Activated CD8-positive, alpha-beta memory T cell treated with anti-CD3 and anti-CD28 coated beads for 4 hours (primary cell): Measurements from ENCODE around the gene AHNAK2.
A peak's percentile ranks its signal among the peaks of the same experiment; 100 is the strongest.

Source experiments
- DNase-seq, 2 donors: peaks; one replicate each; pipeline ENCODE4 v3.0.0-alpha.2; 2020; ENCODE audit warnings: low read depth in 2 of 2

Gene AHNAK2

DNA sequence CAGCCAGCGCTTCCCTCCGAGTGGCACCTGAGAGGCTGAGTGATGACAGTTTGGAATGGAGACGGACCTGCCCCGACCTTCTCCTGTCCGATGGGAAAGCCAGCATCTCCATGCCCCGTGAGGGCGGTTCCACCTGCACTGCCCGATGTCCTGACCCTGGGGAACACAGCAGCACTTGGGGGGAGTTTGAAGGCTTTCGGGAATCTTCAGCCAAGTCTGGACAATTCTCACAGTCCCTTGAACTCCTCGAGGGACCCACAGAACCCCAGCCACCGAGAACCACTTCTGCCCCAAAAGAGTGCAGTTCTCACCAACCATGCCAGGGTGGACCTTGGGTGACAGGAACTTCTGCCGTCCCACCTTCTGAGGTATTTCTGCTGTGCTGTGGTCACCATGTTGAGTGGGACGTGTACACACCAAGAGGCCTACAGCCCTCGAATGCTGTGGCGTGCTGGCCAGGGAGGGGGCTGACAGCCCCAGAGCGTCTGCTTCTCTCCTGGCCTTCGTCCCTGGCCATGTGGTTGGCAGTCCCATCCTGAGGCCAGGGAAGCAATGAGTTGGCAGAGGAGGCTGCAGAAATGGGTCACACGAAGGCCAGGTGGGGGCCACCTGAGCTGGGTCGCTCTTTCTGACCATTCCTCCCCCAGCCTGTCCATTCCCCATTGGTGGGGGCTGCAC lies 8.5 kb upstream of the AHNAK2 start:
- DNase-seq: no peak

GRCh38 chr14:104985675-104986486 lies 7.7 kb upstream of the AHNAK2 start, which contains the start of gene CLBA1:
Gene CLBA1 (plus strand): TSS chr14:104985788. CDS start chr14:104986432, 644 bp downstream.
- peak; percentile 68 to 74 for DNase-seq

DNA sequence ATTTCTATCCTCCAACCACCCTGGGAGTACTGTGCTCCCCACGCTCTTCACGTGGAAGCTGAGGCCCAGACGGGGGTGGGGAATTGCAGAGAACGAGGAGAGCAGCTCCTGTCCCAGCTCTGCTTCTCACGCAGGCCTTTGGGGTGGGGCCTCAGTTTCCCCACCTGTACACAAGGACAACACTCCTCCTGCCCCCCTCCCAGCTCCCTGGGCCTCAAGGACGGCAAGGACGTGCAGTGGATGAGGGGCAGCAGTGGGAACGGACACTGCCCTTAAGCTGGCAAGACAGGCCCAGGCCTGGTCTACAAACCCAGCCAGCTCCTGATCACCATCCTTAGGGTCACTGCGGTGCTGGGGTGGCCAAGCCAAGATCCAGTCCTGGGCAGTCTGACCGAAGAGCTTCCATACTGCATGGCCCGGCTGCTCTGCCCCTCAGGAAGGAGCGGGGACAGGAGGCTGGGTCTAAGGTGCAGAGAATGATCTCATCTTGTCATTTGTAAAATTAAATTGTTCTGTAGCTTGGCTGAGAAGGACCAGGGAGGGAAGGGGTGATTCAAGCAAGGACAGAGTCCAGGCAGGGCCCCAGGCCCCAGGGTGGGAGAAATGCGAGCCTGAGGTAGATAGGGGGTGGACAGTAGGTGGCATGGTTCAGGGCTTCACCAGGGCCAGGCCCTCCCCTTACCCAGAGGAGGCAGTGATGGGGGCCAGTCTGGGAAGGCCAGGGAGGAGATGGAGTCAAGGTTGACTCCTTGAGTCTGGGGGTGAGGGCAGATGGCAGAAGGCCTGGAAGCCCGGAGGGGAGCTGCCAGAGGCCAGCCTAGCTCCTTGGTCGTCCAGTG lies 6.1 kb upstream of the AHNAK2 start:
- no peak for DNase-seq

- DNase-seq: no peak
These were observed 5.1 kb upstream of the AHNAK2 start for GRCh38 chr14:104983231-104983721.

DNA sequence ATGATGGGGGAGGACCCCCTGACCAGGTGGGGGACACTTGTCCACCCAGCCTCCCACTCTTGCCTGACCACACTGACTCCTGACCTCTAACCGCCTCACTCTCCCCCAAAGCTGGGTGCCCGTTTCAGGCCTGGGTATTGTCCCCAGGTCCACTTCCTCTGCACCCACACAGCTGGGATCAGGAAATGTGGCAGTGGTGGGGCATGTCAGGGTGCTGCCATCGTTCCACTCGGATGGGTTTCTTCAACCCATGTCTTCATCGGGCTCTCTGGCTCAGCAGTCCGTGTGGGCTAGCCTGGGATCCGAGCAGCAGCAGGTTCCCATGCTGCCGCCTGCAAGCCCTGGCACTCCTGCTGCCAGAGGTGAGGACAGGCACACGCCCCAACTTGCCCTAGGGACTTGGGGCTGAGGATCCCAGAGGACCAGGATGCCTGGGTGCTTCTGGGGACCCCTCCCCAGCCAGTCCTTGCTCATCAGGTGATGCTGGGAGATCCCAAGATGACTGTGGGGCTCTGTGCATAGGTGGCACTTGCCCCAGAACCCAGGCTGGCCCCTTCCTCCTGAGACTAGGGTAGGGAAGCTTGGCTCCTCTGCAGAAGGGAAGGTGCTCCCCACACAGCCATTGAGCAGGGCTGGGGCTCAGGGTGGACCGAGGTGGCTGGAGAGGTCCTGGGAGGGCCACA lies 4.5 kb upstream of the AHNAK2 start:
- DNase-seq: no peak

DNA sequence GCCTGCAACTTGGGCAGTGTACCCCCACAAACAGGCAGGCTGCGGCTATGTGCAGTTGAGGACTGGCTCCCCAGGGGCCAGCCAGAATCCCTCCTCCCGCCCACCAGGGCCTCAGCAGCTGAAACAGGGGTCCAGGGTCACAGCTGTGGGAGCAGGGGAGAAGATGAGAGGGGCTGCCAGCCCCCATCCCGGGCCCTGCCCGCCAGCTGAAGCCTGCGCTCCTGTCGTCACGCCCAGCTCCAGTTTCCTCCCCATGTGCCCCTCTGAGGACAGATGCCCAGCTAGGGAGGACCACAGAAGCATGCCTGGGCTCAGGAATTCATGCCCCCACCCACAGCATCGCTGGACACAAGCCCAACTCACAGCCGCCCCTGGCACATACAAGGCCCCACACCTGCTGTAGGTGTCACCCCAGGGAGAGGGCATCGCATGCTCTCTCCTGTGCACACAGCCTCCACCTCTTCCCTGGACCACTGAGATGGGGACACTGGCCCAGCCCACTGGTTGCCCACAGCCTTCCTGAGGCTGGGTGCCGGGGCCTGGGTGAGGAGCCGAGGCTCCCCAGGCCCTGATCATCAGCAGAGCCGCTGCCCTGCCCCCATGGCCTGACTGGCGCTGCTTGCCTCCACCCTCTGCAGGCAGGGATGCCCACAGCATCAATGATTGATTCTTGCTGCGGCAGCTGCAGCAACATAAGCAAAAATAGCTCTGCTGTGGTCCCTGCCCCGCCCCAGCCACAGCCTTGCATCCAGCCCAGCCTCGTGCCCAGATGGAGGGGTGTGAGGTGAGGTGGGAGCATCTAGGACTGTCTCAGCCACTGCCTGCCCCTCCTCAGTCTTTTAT lies 3.7 kb upstream of the AHNAK2 start:
- DNase-seq: no peak

GRCh38 chr14:104980611-104981531 lies 2.7 kb upstream of the AHNAK2 start:
- no peak for DNase-seq

DNA sequence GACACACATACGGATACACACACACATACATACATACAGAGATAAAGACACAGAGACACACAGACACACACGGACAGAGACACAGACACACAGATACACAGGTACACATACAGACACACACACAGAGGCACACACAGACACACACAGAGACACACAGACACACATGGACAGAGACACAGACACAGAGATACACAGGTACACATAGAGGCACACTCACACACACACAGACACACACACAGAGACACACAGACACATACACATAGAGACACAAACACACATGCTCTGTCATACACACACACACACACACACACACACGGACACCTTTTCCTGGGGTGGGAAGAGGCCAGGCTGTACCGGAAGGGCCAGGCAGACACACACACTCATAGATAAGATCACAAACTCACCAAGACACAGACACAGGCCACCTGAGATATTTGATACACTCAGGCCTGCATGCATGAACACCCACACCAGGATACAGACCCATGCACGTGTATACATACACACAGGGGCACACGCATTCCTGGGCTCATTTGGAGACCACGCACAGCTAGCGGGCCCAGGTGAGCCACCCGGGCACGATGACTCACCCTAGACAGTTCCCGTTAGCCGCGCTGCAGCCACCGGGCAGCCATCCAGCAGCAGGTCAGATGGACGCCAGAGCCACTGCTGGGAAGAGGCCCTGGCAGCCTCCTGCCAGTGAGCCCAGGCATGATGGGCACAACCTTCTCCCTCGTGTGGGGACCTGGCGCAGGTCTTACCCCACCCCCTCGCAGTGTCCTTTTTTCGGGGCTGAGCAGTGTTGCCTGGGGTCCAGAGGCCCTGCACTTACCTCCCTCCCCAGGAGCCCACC lies 1.8 kb upstream of the AHNAK2 start:
- no peak for DNase-seq

DNA sequence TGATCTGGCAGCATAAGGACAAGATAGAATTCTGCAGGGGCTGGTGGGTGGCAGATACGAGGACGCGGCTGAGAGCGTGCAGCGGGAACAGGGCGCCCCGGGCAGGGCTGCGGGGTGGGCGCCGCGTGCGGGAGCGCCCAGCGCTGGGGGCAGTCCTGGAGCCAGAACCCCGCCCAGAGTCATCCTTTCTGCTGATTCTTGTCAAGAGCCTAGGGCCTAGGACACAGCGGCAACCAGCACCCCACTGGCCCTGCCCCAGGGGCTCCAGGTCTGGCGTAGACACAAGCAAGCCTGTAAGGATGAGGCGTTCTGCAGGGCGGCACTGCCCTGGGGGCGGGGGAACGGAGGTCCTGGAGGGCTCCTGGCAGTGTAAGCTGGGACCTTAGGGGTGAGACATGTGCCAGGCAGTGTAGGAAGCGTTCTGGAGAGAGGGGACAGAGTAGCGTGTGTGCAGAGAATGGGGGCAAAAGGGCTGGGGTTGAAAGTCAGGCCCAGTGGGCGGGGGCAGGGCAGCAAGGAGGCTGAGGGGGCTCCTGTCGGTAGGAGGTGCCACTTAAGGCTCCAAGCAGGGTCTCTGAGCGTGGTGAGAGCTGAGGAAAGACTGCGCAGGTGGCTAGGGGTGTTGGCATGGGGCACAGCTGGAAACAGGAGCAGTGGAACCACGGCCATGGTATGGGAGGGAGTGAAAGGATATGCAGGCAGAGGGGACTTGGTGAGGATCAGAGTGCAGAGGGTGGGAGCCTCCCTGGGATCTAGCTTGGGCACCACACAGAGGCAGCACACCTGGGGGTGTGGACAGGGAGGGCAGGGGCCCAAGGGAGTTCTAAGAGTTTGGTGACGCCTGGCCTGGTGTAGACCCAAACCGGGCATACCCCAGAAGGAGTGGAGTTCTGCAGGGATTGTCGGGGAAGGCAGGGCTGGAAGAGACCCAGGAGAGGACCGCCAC lies 845 bp upstream of the AHNAK2 start:
- no peak for DNase-seq

- DNase-seq: no peak
These were observed 1.0 kb downstream of the AHNAK2 start for GRCh38 chr14:104977008-104977680.

GRCh38 chr14:104976198-104977007 lies 1.8 kb downstream of the AHNAK2 start:
- DNase-seq: peak; percentile 74 to 76

- DNase-seq: no peak
These were observed 2.5 kb downstream of the AHNAK2 start for GRCh38 chr14:104975481-104976197.

DNA sequence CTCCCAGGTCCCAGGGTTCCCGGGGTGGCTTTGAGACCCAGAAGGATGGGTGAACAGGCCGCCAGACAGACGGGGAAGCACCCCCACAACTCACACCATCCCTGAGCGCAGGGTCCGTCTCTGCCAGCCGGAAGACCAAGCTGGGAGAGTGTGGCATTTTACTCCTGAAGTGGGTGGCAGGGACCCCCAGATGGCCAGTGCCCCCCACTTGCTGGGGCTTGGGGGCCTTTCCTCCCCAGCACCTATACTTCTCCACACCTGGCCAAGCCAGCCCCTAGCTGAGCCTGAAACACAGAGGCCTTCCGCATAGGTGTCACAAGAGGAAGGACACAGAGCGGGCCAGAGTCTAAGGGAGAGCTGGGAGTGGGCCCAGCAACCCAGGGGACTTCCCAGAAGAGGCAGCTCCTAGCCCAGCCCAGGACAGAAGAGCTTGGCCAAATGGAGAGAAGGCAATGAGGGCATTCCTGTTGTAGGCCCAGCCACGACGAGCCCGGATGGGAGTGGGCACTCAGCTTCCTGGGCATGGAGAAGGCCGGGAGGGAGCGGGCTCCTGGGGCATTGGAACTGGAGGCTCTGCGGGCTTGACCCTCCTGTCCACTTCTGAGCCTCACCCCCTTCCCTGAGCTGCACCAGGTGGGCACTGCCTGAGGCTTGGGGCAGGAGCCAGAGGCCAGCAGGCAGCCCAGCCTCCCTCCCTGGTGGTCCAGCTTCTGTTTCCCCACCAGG lies 3.3 kb downstream of the AHNAK2 start:
- DNase-seq: no peak

DNA sequence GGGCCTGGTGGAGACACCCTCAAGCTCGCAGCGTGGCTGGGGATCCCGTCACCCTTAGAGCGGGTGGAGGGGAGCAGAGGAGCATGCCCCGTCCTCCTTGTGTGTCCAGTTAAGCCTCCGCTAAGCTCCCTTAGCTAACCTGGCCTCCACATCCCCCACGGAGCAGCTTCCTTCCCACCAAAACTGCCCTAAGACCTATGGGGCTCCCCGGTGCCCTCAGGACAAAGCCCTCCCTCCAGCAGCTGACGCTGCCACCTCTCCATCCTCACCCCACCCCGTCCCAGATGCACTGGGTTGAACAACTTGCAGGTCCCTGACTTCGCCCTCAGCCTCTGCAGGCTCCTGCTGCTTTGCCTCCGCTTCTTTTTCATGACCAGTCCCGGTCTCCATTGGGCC lies 4.0 kb downstream of the AHNAK2 start:
- no peak for DNase-seq
